Keratinocyte (primary cell): ENCODE data around the gene ZNF784.

ENCODE experiments used
- CTCF ChIP-seq, 3 experiments: IDR thresholded peaks in 1 of 3; conservative IDR thresholded peaks in 1 of 3; optimal IDR thresholded peaks in 1 of 3; 2 replicates in 2 of 3; 3 replicates in 1 of 3; pipeline versions ENCODE3 to v1.5.1; 2011; ENCODE audit warnings: low read length in 3 of 3, mild to moderate bottlenecking in 3 of 3, moderate library complexity in 2 of 3, control low read depth in 1 of 3, inconsistent platforms in 1 of 3; ENCODE audit not compliant: insufficient read depth in 2 of 3; ENCODE audit errors: extremely low read depth in 1 of 3
- EZH2 ChIP-seq: IDR thresholded peaks from one replicate; pipeline ENCODE4 v1.6.1; 2012; ENCODE audit warnings: inconsistent platforms, mild to moderate bottlenecking, low read length, moderate library complexity

DNA sequence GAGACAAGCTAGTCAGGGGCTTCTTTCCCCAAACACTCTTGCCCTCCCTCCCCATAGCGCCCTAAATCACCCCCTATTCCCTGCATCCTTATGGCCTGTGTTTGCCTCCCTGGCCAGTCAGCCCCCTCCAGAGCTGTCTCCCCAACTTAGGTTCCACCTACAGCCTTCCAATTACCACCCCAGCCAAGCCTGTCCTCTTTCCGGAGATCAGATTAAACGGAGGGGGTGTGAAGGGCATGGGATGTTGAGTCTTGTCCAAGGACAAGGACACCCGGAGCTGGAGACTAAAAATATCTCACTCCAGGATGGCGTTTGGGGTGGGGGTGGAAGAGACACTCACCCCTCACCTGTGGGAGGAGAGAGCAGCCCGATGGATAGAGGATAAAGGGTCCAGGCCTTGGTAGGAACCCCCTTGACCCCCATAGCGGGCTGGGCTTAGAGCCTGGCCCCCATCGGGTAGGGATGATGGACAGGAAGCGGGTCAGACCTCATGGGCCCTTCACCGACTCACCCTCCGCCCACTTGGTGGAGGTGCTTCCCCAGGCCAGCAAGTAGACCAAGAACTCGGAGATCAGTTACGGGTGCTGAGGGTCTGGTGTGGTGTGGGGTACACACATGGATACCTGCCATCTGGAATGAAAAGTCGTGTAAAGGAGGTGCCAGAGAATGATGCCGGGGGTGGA, 12.9 kb downstream of the ZNF784 start:
- TF ChIP-seq CTCF (optimal IDR thresholded peaks at IDR 0.05 in 1 of 3, IDR thresholded peaks at IDR 0.05 in 1 of 3, conservative IDR thresholded peaks at IDR 0.05 in 1 of 3; ENCODE audit: extremely low read depth in 1 of 3, insufficient read depth in 2 of 3, low read length in 3 of 3) (no peak), EZH2 (no peak)
